Mesothelial cell of epicardium (in vitro differentiated cells): Measurements from ENCODE around the gene THUMPD2. TPM values are rescaled to one million over a fixed set of nuclear protein-coding genes. Genes with fewer than 3 reads are reported as not detected.

Experiments
- DNase-seq, 2 experiments: peaks; one replicate each; pipeline ENCODE4 v3.0.0; 2021; ENCODE audit warnings: low spot score in 2 of 2; ENCODE audit not compliant: unreplicated experiment in 2 of 2
- H3K27ac Mint-ChIP-seq: 2 replicates; pipeline ENCODE4 v1.8.0; 2021; ENCODE audit warnings: mixed read lengths
- H3K27me3 Mint-ChIP-seq: 2 replicates; pipeline ENCODE4 v1.8.0; 2021; ENCODE audit warnings: low read depth, mixed read lengths
- H3K36me3 Mint-ChIP-seq: 2 replicates; pipeline ENCODE4 v1.8.0; 2021; ENCODE audit warnings: mixed read lengths
- H3K4me1 Mint-ChIP-seq: 2 replicates; pipeline ENCODE4 v1.8.0; 2021; ENCODE audit warnings: mixed read lengths
- H3K4me3 Mint-ChIP-seq: 2 replicates; pipeline ENCODE4 v1.8.0; 2021; ENCODE audit warnings: mild to moderate bottlenecking, moderate library complexity, mixed read lengths
- H3K9me3 Mint-ChIP-seq: 2 replicates; pipeline ENCODE4 v1.8.0; 2021; ENCODE audit warnings: mixed read lengths
- total RNA-seq: library from RNA; stranded (reverse); gene quantifications from 3 replicates; pipeline ENCODE4 v1.2.1, GENCODE V29; 2021
- TF ChIP-seq, protein P1 (sequence below): fragments of 200-600 bp; sonication (generic); IDR thresholded peaks from one replicate; pipeline ENCODE4 v1.5.0; 2021; ENCODE audit warnings: antibody characterized with exemption; ENCODE audit not compliant: unreplicated experiment

THUMPD2 gene
- total RNA-seq, 1 donor from 2014 or later: 17.3 TPM

DNA sequence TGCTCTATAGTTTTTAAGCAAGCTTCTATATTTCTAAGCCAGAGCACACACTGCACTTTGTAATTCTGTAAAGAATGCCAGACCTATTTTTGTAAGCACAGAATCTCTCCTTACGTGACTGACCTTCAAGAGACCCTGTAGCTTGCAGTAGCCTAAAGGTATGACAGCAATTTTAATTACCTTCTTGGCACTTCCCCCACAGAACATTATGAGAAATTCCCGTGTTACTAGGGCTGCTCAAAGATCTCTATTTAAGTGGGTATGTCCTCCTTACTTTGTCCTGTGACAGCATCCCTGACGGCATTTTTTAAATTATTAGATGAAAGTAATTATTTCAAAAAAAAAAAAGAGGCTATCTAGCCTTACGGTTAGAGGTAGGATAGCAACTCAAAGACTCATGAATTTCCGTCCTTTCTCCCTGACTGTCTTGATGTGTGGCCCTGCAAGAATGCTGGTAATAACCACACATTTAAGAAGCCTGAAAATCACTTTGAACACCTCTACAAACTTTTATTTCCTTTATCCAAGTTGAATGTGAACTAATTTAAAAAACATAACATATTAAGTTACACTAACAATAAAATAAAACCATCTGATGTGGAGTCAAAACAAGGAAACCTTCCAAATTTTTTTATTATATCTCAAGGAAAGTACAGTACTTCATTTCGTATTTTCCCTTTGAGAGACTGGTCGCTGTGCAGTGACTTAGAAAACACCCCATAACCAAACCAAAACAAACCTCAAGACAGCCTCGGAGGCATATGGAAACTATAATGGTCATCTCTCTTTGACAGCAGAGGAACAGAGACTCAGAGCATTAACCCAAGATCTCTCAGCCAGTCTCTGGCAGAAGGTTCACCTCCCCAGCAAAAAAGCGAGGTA is 54.9 kb downstream of the THUMPD2 start:
- DNase-seq: no peak
- H3K27me3 Mint-ChIP-seq: no peaks in the 10 kb centered on the region
- H3K4me1 Mint-ChIP-seq: peaks cover 49% of the 10 kb centered on the region
- H3K4me3 Mint-ChIP-seq: no peak overlapping the region
- peak overlapping the region; percentile 85 for H3K27ac Mint-ChIP-seq
- H3K36me3 Mint-ChIP-seq: peaks cover 3% of the 10 kb centered on the region
- peaks cover 3% of the 10 kb centered on the region for H3K9me3 Mint-ChIP-seq
- TF ChIP-seq, protein P1, sequence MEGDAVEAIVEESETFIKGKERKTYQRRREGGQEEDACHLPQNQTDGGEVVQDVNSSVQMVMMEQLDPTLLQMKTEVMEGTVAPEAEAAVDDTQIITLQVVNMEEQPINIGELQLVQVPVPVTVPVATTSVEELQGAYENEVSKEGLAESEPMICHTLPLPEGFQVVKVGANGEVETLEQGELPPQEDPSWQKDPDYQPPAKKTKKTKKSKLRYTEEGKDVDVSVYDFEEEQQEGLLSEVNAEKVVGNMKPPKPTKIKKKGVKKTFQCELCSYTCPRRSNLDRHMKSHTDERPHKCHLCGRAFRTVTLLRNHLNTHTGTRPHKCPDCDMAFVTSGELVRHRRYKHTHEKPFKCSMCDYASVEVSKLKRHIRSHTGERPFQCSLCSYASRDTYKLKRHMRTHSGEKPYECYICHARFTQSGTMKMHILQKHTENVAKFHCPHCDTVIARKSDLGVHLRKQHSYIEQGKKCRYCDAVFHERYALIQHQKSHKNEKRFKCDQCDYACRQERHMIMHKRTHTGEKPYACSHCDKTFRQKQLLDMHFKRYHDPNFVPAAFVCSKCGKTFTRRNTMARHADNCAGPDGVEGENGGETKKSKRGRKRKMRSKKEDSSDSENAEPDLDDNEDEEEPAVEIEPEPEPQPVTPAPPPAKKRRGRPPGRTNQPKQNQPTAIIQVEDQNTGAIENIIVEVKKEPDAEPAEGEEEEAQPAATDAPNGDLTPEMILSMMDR: no peak

DNA sequence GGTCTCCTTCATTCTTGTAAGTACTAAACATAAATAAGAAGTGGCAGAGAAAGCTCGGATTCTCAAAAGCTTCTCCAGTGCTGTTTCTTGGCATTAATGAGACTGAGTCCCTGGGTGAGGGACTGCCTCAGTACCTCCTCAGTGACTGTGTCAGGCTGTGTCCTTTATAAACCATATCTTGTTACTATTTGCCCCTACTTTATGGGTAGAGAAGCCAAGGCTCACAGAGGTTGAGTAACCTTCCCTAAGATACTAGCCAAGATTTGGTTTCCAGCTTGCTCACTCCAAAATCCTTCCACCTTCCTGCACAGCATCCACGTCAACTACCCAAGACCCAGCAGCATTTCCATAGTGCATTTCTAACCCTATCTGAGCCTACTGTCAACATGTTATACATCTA is 55.6 kb downstream of the THUMPD2 start:
- peaks cover 3% of the 10 kb centered on the region for H3K9me3 Mint-ChIP-seq
- no peak overlapping the region for H3K4me3 Mint-ChIP-seq
- peaks cover 42% of the 10 kb centered on the region for H3K4me1 Mint-ChIP-seq
- DNase-seq: no peak
- H3K27me3 Mint-ChIP-seq: no peaks in the 10 kb centered on the region
- TF ChIP-seq, protein P1: no peak
- peaks cover 2% of the 10 kb centered on the region for H3K36me3 Mint-ChIP-seq
- peak overlapping the region; percentile 79 for H3K27ac Mint-ChIP-seq

DNA sequence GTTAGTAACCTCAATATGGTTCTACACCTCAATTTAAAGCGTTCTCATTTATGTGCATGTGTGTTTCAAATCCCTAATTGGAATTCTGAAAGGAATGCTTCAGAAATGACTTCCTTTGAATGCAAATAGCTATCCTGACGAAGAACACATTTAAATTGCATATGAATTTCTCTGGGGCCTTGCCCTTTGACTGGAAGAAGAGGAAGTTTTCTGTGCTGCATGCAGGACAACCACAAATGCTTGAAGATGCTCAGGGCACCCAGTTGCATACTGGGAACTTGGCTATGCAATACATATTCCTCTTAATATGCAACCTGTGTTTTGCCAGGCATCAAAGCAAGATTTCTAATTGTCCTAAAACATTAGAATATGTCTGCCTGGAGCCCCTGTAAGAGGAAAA is 58.1 kb downstream of the THUMPD2 start:
- peaks cover 34% of the 10 kb centered on the region for H3K4me1 Mint-ChIP-seq
- H3K36me3 Mint-ChIP-seq: no peaks in the 10 kb centered on the region
- TF ChIP-seq, protein P1: no peak
- H3K27ac Mint-ChIP-seq: no peak overlapping the region
- H3K27me3 Mint-ChIP-seq: no peaks in the 10 kb centered on the region
- H3K4me3 Mint-ChIP-seq: no peak overlapping the region
- no peak for DNase-seq
- no peaks in the 10 kb centered on the region for H3K9me3 Mint-ChIP-seq

DNA sequence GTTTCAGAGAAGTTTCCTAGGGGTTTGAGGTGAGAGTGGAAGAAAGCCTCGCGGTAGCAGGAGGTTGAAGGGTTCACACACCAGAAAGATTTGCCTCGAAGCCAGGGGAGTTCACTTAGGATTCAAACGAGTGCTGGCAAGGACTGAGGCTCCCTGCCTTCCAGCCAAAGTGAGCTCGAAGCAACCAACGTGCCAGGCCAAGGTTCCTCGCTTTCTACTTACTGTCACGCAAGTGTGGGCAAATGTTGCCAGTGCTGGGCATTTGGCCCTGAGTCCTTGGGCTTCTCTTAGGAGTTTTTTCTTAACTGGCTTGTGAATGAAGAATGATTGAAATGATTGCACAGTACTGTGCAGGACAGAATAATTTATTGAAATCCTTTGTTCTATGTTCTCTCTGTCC is 59.7 kb downstream of the THUMPD2 start:
- H3K4me3 Mint-ChIP-seq: no peak overlapping the region
- H3K27me3 Mint-ChIP-seq: no peaks in the 10 kb centered on the region
- H3K27ac Mint-ChIP-seq: no peak overlapping the region
- H3K9me3 Mint-ChIP-seq: no peaks in the 10 kb centered on the region
- no peaks in the 10 kb centered on the region for H3K36me3 Mint-ChIP-seq
- peaks cover 29% of the 10 kb centered on the region for H3K4me1 Mint-ChIP-seq
- TF ChIP-seq, protein P1: no peak
- DNase-seq: no peak

DNA sequence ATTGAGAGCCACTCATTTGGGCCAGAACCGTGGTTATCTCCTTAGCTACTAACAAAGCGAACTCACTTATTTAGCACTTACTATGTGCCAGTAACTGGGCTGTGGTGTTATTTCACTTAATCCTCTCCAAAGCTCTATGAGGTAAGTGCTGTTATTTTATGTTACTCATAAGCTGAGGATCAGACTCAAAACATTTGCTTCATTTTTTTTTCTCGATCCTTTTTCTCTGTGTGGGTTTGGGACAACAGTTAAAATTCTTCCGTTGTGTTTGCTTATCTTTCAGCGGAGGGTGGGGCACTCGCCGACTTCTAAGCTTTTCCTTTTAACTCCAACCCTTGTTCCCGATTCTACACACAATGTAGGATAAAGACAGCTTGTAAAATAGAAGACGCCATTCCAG is 60.6 kb downstream of the THUMPD2 start:
- no peak overlapping the region for H3K27ac Mint-ChIP-seq

More for the DNA sequence above, 60.6 kb downstream of the THUMPD2 start:
- Mint-ChIP-seq H3K9me3 (no peaks in the 10 kb centered on the region), H3K4me3 (no peak overlapping the region), H3K4me1 (peaks cover 29% of the 10 kb centered on the region), H3K27me3 (no peaks in the 10 kb centered on the region), H3K36me3 (no peaks in the 10 kb centered on the region)
- no peak for DNase-seq
- TF ChIP-seq, protein P1: no peak
